Left kidney (tissue), 2 donors: Measurements from ENCODE around the gene MSRB3. TPM values are rescaled to one million over a fixed set of nuclear protein-coding genes. Genes with fewer than 3 reads are reported as not detected.
"Not testable (repeated sequence)": the region's sequence is repeated elsewhere in the genome, so short reads cannot be mapped to it uniquely, and the experiment has no call there.

Experiments
- DNase-seq: peaks from one replicate; pipeline ENCODE4 v3.0.0-alpha.2; 2013
- polyA plus RNA-seq: library from polyadenylated mRNA; unstranded; fragments of 120-200 nt; gene quantifications from one replicate; pipeline ENCODE4 v1.2.1, GENCODE V29; 2013; ENCODE audit not compliant: insufficient read length

The MSRB3 gene
- polyA plus RNA-seq, 1 donor, result 21.8 TPM

GRCh38 chr12:65454115-65454787, 175.8 kb downstream of the MSRB3 start:
- DNase-seq, result no peak

GRCh38 chr12:65457341-65457740, 178.9 kb downstream of the MSRB3 start:
- not testable (repeated sequence) for DNase-seq

- DNase-seq, result no peak
Measured at GRCh38 chr12:65458718-65459117, 180.2 kb downstream of the MSRB3 start.

GRCh38 chr12:65459545-65459944, 181.1 kb downstream of the MSRB3 start:
- no peak for DNase-seq

GRCh38 chr12:65460063-65460462, 181.6 kb downstream of the MSRB3 start:
- no peak for DNase-seq

- DNase-seq, result no peak
Measured at GRCh38 chr12:65461017-65461416, 182.5 kb downstream of the MSRB3 start.

- DNase-seq, result peak; percentile 77
Measured at GRCh38 chr12:65462484-65462883, 184.0 kb downstream of the MSRB3 start.

GRCh38 chr12:65463082-65463481, 184.6 kb downstream of the MSRB3 start:
- DNase-seq, result no peak

- DNase-seq, result no peak
Measured at GRCh38 chr12:65463611-65464010, 185.1 kb downstream of the MSRB3 start.

GRCh38 chr12:65464930-65465329, 186.4 kb downstream of the MSRB3 start:
- DNase-seq, result peak; percentile 68

GRCh38 chr12:65465766-65466547, 187.5 kb downstream of the MSRB3 start:
- DNase-seq, result no peak

GRCh38 chr12:65466911-65467310, 188.4 kb downstream of the MSRB3 start:
- DNase-seq, result no peak

- no peak for DNase-seq
Measured at GRCh38 chr12:65470256-65470655, 191.8 kb downstream of the MSRB3 start.

GRCh38 chr12:65472079-65472478, 193.6 kb downstream of the MSRB3 start:
- DNase-seq, result no peak

- DNase-seq, result no peak
Measured at GRCh38 chr12:65474831-65475230, 196.3 kb downstream of the MSRB3 start.

GRCh38 chr12:65477721-65478120, 199.2 kb downstream of the MSRB3 start:
- no peak for DNase-seq

GRCh38 chr12:65483891-65484516, 205.5 kb downstream of the MSRB3 start:
- DNase-seq, result not testable (repeated sequence)

GRCh38 chr12:65488197-65488596, 209.7 kb downstream of the MSRB3 start:
- DNase-seq, result no peak

- DNase-seq, result no peak
Measured at GRCh38 chr12:65490250-65490649, 211.8 kb downstream of the MSRB3 start.

- no peak for DNase-seq
Measured at GRCh38 chr12:65492998-65493912, 214.8 kb downstream of the MSRB3 start.

GRCh38 chr12:65493913-65494245, 215.4 kb downstream of the MSRB3 start:
- DNase-seq, result no peak

GRCh38 chr12:65494537-65494936, 216.1 kb downstream of the MSRB3 start:
- peak; percentile 55 for DNase-seq
